NCI-H2227 (cell line): ENCODE measurements around the gene U2AF2.

Experiments
- DNase-seq: peaks from one replicate; lab custom pipeline; 2025; ENCODE audit not compliant: unreplicated experiment; lab: John Stamatoyannopoulos, UW

The U2AF2 gene

DNA sequence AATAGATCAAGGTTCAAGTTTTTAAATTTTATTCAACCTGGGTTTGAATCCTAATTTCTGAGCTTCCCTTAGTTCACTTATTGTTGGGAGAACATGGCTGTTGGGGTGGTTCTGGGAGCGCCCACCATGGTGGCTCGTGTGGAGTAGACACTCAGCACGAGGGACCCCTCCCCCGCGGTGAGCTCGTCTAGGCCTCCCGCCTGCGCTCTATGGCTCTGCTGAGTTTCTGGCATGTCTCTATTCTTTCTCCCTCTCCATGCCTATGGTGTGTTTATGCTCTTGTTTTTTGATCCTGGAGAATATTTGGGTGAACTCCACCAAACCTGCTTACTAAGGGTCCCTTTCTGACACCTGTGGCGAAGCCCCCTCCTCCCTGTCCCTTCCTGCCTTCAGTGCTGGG lies 18.6 kb downstream of the U2AF2 start:
- peak; percentile 79 for DNase-seq

DNA sequence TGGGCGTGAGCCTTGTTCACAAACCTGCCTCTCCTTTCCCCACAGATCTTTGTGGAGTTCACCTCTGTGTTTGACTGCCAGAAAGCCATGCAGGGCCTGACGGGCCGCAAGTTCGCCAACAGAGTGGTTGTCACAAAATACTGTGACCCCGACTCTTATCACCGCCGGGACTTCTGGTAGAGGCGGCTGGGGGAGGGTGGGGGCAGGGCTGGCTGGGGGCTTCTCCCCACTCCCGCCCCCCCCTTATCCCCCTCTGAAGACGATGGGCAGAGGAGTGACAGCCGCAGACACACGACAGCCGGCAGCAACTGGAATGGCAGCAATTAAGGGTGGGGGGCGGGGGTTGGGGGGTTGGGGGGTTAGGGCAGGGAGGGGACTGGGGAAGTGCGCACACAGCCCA lies 19.1 kb downstream of the U2AF2 start:
- peak; percentile 72 for DNase-seq

- DNase-seq, result no peak
Observed at GRCh38 chr19:55674459-55674840, 19.6 kb downstream of the U2AF2 start.

- DNase-seq, result peak; percentile 100
Observed at GRCh38 chr19:55674841-55675660, 20.2 kb downstream of the U2AF2 start, which contains the start of gene EPN1. Gene EPN1, plus strand, starts transcription at chr19:55675226. Its CDS starts 3,402 bp downstream, at chr19:55678628.

GRCh38 chr19:55675661-55676354 lies 21.0 kb downstream of the U2AF2 start:
- DNase-seq, result no peak

DNA sequence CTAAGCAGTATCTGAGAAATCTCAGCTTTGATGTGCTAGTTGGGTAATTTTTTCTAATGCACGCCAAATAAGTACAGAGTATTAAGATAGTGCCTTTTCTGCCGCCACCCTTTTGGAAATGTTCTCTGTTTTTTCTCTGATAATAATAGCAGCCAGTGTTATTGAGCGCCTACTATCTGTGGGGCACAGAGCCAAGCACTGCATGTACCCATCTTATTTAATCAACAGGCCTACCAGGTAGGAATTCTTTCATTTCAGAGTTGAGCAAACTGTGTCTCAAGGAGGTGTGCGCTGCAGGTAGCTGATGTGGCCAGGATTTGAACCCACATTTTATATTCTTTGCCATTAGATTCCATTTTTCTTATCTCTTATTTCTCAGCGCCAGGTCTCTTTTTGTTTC lies 21.5 kb downstream of the U2AF2 start:
- DNase-seq, result no peak

DNA sequence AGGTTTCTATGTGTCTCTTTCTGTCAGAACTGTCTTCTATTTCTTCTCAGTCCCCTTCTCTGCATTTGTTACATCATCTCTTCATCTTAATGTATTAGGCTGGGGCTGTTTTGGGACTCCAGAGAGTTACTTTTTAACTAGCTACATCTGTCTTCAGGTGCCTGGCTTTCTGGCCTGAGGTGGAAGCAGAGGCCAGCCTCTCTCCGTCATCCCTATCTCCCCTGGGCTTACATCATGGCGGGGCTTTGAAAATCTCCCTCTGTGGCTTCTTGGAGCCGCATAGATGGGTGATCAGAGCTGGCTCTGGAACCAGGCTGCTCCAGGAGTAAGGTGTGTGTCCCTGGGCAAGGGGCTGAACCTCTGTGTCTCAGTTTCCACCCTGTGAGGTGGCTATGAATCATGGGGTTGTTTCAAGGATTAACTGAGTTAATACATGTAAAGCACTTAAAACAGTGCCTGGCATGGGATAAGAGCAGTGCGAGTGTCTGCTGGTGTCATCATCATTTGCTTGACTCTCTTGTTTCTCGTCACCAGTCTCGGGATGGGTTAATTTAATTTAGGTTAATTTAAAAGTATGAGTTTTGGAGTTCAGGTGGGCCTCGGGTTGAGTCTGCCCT lies 22.2 kb downstream of the U2AF2 start:
- no peak for DNase-seq

- DNase-seq, result no peak
Observed at GRCh38 chr19:55677572-55678028, 22.8 kb downstream of the U2AF2 start.

DNA sequence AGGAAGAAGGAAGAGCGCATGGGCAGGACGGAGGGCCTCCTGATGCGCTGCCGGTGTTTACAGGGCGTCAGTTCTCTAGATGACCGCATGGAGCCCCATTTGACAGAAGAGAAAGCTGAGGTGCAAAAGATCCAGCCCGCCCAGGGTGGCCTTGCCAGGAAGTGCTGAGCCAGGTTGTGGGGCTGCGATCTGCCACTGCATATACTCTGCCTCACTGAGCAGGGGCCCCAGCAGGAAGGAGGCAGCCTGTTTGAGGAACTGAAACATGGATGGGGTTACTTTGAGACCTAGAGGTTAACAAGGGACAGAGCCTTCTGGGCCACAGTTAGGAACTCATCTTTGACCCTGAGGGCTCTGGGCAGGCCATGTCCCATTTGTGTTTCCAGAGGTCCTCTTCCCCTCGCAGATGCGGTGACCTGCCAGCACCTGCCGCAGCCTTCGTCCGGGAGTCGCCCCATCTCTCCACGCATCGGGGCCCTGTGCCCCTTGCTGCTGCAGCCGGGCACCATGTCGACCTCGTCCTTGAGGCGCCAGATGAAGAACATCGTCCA lies 23.4 kb downstream of the U2AF2 start:
- DNase-seq, result no peak

DNA sequence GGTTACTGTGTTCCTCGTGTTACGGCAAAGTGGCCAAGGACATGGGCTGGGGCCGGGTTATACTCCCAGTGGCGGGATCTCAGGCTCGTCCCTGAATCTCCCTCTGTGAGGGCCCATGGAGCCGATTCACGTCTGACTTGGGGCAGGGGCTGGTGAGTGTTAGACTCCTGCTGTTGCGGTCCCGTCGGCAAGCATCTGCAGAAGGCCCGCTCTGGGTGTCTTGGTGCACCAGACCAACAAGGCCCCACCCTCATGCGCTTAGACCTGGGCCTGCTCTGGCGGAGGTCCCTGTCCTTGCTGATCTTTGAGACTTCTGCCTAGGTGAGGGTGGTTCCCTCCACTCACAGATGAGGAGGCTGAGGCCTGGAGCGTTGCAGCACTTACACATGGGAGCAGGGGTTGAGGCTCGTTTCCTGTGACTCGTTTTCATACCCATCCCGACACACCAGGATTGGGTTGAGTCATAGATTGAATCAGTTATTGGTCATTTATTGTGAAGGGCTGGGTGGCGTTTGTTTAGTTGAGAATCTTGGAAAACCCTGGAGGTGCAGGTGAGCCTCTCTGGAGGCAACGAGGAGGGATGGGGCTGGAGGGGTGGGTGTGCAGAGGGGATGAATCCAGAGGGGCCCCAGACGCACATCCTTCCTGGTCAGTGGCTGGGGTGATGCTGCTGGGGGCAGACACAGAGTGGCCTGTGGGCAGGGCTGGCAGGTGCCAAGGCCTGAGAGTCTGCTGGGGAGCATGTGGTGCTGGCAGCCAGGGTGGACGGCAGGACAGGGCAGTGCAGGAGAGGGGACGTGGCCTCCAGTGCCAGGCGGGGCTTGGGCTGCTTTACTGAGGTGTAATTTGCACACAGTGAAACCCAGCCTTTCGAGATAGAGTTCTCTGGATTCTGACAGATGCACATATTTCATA lies 24.8 kb downstream of the U2AF2 start:
- no peak for DNase-seq

GRCh38 chr19:55680339-55681130 lies 25.7 kb downstream of the U2AF2 start:
- DNase-seq, result no peak

- DNase-seq, result no peak
Observed at GRCh38 chr19:55681131-55682092, 26.6 kb downstream of the U2AF2 start.

DNA sequence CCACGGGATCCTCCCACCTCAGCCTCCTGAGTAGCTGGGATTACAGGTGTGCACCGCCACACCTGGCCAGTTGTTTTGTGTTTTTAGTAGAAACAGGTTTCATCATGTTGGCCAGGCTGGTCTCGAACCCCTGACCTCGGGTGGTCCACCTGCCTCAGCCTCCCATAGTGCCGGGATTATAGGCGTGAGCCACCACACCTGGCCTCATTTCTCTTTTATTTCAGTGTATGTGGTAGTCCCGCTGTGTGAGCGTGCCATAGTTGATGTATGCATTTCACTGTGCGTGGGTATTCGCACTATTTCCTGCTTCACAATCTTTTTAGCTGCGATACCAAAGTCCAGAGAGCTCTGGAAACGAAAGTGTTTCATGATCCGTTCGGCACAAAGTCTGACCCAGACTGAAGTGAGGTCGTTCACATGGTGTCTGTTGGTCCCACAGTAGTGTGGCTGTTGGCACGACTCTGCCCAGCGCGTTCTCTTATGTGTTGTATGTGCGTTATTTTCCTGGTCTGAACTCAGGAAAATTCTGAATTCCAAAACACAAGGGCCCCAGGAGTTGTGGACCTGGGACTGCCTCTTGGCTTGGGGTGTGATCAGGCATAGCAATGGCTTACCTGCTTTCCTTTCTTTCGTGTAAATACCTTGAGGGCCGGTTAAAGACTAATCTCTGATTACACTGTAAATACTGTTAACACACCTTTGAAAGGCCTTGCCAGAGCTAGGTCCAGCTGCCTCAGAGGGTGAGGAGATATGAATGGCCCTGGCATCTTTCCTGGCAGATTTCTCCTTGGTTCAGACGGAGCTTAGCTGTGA lies 28.8 kb downstream of the U2AF2 start:
- no peak for DNase-seq

DNA sequence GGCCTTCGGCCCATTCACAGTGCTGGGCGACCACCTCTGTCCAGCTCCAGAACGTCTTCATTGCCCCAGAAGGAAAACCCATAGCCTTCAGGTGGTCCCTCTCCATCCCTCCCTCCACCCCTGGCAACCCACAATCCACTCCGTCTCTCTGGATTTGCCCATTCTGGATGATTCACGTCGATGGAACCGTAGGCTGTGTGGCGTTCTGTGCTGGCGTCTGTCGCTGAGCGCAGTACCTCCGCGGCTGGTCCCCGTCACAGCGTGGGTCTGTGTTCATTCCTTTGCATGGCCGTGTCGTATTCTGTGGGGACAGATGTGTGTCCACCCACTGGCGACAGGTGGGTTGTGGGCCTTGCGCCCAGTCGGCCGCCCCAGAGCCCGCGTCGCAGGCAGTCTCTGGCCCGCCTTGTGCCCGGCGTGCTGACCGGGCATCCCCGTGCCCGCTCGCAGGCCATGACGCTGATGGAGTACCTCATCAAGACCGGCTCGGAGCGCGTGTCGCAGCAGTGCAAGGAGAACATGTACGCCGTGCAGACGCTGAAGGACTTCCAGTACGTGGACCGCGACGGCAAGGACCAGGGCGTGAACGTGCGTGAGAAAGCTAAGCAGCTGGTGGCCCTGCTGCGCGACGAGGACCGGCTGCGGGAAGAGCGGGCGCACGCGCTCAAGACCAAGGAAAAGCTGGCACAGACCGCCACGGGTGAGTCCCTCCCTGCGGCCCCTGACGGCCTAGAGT lies 30.3 kb downstream of the U2AF2 start:
- DNase-seq, result no peak

DNA sequence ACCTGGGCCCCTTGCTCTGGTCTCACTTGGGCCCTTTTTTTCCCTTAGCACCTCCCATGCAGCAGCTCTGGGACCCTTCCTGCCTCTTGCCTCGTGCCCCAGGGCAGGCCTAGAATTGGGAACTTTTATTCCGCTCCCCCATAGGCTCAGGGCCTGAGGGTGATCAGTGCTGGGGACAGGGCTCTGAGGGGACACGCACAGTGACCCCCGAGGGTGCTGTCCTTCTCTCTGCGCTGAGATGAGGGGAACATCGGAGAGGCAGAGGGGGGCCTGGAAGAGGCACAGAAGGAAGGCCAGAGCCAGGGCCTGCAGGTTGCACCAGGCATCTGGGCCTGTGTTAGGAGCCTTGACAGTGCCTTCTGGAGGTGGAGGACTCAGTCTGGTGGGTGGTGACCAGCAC lies 30.9 kb downstream of the U2AF2 start:
- no peak for DNase-seq

DNA sequence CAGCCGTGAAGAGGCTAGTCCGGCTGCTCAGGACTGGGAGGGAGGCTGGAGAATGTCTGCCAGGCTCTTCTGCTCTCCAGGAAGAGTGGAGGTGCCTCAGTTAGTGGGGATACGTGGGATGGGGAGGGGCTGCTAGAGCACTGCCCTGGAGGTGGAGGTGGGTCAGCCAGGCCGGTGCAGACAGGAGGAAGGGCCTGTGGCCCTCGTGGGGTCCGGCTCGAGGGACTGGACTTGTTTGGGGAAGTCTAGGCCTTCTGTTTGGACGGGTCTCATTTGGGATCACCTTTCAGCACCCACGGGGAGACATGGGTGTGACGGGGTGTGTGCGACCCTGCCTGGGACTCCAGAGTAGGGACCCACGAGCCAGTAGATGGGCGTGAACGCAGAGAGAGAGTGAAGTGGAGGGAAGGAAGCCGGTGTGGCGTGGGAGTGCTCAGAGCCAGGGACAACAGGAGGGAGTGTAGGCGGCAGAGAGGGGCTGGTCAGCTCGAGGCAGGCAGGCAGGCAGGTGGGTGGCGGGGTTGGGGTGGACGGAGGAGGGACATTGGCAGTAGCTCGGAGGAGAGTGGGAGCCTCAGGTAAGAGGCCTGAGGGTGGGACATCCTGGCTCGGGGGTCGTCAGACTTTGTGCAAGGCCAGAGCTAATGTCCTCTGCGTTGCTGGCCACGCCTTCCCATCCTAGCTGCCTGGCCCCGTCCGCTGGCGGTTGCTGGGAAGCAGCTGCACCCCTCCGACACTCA lies 31.6 kb downstream of the U2AF2 start:
- DNase-seq, result no peak
